PC-3 (cell line): ENCODE data around the gene ANGPT4. TPM values are rescaled to one million over a fixed set of nuclear protein-coding genes. Genes with fewer than 3 reads are reported as not detected.

Experiments
- ATAC-seq: fragments of 200-7000 bp; cut with Tn5 transposase; 2 replicates; pipeline ENCODE4 v1.9.1; 2020; ENCODE audit warnings: mild to moderate bottlenecking, moderate library complexity
- BruUV-seq: library from RNA; stranded (reverse); fragments of 400-500 nt; replicated peaks from 2 replicates; lab custom pipeline; 2021; lab: Mats Ljungman, UMichigan
- CTCF ChIA-PET: fragments of 300-600 bp; sonication (Branson Sonifier 250); formaldehyde crosslinking; loops from one replicate; lab custom pipeline; 2022; ENCODE audit warnings: antibody characterized with exemption; lab: Charles Lee
- POLR2A ChIA-PET: fragments of 300-600 bp; sonication (Branson Sonifier 250); formaldehyde crosslinking; loops from one replicate; lab custom pipeline; 2022; ENCODE audit warnings: antibody characterized with exemption; ENCODE audit not compliant: unreplicated experiment; lab: Charles Lee
- DNase-seq: peaks from one replicate; pipeline ENCODE4 v3.0.0-alpha.2; 2015
- H2AFZ ChIP-seq: fragments of 300-600 bp; sonication (generic); 2 replicates; pipeline ENCODE4 v1.6.0; 2016; ENCODE audit warnings: antibody characterized with exemption, low read length
- H3F3A ChIP-seq: fragments of 300-600 bp; sonication (generic); one replicate; pipeline ENCODE4 v1.6.0; 2017; ENCODE audit warnings: antibody characterized with exemption, low read length, control low read depth, mild to moderate bottlenecking; ENCODE audit not compliant: unreplicated experiment
- H3K27ac ChIP-seq: fragments of 300-600 bp; sonication (generic); 2 replicates; pipeline ENCODE4 v1.5.1; 2016; ENCODE audit warnings: mild to moderate bottlenecking, low read length
- H3K27me3 ChIP-seq: fragments of 300-600 bp; sonication (generic); 2 replicates; pipeline ENCODE4 v1.6.1; 2016; ENCODE audit warnings: low read length, mixed read lengths
- H3K36me3 ChIP-seq: fragments of 300-600 bp; sonication (generic); 2 replicates; pipeline ENCODE4 v1.6.1; 2016; ENCODE audit warnings: low read depth, mixed run types, low read length, mixed read lengths
- H3K4me1 ChIP-seq: fragments of 300-600 bp; sonication (generic); 2 replicates; pipeline ENCODE4 v1.5.1; 2016; ENCODE audit warnings: low read length; ENCODE audit not compliant: insufficient read depth
- H3K4me2 ChIP-seq: fragments of 300-600 bp; sonication (generic); 2 replicates; pipeline ENCODE4 v1.6.0; 2016; ENCODE audit warnings: low read length
- H3K4me3 ChIP-seq: fragments of 300-600 bp; sonication (generic); 2 replicates; pipeline ENCODE4 v1.5.1; 2016; ENCODE audit warnings: mild to moderate bottlenecking, low read length, mixed read lengths
- H3K79me2 ChIP-seq: fragments of 300-600 bp; sonication (generic); 2 replicates; pipeline ENCODE4 v1.6.1; 2017; ENCODE audit warnings: low read length, mixed read lengths
- H3K9ac ChIP-seq: fragments of 300-600 bp; sonication (generic); 2 replicates; pipeline ENCODE4 v1.6.0; 2016; ENCODE audit warnings: mild to moderate bottlenecking, low read length
- H3K9me2 ChIP-seq: fragments of 300-600 bp; sonication (generic); replicated peaks from 2 replicates; pipeline ENCODE4 v1.6.1; 2016; ENCODE audit warnings: mixed run types, low read length, mixed read lengths
- H3K9me3 ChIP-seq: fragments of 300-600 bp; sonication (generic); 2 replicates; pipeline ENCODE4 v1.6.1; 2016; ENCODE audit warnings: low read length, mixed read lengths
- H4K20me1 ChIP-seq: fragments of 300-600 bp; sonication (generic); 2 replicates; pipeline ENCODE4 v1.6.1; 2016; ENCODE audit warnings: low read length, mixed read lengths
- EZH2 ChIP-seq: fragments of 300-600 bp; sonication (generic); IDR thresholded peaks from one replicate; pipeline ENCODE4 v1.6.1; 2017; ENCODE audit warnings: antibody characterized with exemption, mild to moderate bottlenecking, low read length; ENCODE audit not compliant: unreplicated experiment
- EZH2phosphoT487 ChIP-seq: fragments of 300-600 bp; sonication (generic); IDR thresholded peaks from 2 replicates; pipeline ENCODE4 v1.6.1; 2018; ENCODE audit warnings: mild to moderate bottlenecking, antibody characterized with exemption, low read length, borderline replicate concordance
- intact Hi-C: fragments of 100-400 bp; cut with micrococcal nuclease; formaldehyde crosslinking; loops from 2 replicates; pipeline ENCODE4 v1.9.0; 2023
- total RNA-seq: library from RNA; depleted of rRNA; stranded (reverse); fragments of >200 nt; gene quantifications from 2 replicates; pipeline ENCODE4 v1.2.3, GENCODE V29; 2014
- TF ChIP-seq, protein P1 (sequence below): fragments of 300-600 bp; sonication (generic); conservative IDR thresholded peaks from 2 replicates; pipeline ENCODE4 v1.5.1; 2017; ENCODE audit warnings: antibody characterized with exemption, low read depth, mild to moderate bottlenecking, low read length

ANGPT4 gene
- total RNA-seq, 1 experiment from 2014 or later = not detected

GRCh38 chr20:921068-921467 is 4.9 kb upstream of the ANGPT4 start:
- Histone ChIP-seq H3K9ac (no peak overlapping the region), H3K27ac (no peak overlapping the region), H3K9me3 (no peaks in the 10 kb centered on the region), H2AFZ (no peak overlapping the region), H3K79me2 (no peaks in the 10 kb centered on the region), H3K27me3 (peaks cover 40% of the 10 kb centered on the region), H3K9me2 (no peaks in the 10 kb centered on the region), H3K4me2 (no peak overlapping the region), H3K4me3 (no peak overlapping the region), H3K4me1 (no peaks in the 10 kb centered on the region), H3F3A (no peaks in the 10 kb centered on the region), H4K20me1 (no peaks in the 10 kb centered on the region), H3K36me3 (no peaks in the 10 kb centered on the region)
- DNase-seq (no peak), ATAC-seq (no peak)
- no TSS peak for BruUV-seq
- intact Hi-C loops = no loop called here
- TF ChIP-seq EZH2phosphoT487 (no peak), EZH2 (no peak)
- TF ChIP-seq, protein P1, sequence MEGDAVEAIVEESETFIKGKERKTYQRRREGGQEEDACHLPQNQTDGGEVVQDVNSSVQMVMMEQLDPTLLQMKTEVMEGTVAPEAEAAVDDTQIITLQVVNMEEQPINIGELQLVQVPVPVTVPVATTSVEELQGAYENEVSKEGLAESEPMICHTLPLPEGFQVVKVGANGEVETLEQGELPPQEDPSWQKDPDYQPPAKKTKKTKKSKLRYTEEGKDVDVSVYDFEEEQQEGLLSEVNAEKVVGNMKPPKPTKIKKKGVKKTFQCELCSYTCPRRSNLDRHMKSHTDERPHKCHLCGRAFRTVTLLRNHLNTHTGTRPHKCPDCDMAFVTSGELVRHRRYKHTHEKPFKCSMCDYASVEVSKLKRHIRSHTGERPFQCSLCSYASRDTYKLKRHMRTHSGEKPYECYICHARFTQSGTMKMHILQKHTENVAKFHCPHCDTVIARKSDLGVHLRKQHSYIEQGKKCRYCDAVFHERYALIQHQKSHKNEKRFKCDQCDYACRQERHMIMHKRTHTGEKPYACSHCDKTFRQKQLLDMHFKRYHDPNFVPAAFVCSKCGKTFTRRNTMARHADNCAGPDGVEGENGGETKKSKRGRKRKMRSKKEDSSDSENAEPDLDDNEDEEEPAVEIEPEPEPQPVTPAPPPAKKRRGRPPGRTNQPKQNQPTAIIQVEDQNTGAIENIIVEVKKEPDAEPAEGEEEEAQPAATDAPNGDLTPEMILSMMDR = no peak
- POLR2A ChIA-PET = no interaction called here
- CTCF ChIA-PET = no interaction called here

GRCh38 chr20:920311-920710 is 4.2 kb upstream of the ANGPT4 start:
- Histone ChIP-seq H3K27ac (no peak overlapping the region), H3K27me3 (peaks cover 40% of the 10 kb centered on the region), H3F3A (no peaks in the 10 kb centered on the region), H3K4me1 (no peaks in the 10 kb centered on the region), H3K9me2 (no peaks in the 10 kb centered on the region), H2AFZ (no peak overlapping the region), H3K9ac (no peak overlapping the region), H3K4me3 (no peak overlapping the region), H3K4me2 (no peak overlapping the region), H3K9me3 (no peaks in the 10 kb centered on the region), H3K79me2 (no peaks in the 10 kb centered on the region), H4K20me1 (no peaks in the 10 kb centered on the region), H3K36me3 (no peaks in the 10 kb centered on the region)
- CTCF ChIA-PET = no interaction called here
- ATAC-seq = no peak
- POLR2A ChIA-PET = no interaction called here
- TF ChIP-seq, protein P1 = no peak
- TF ChIP-seq EZH2phosphoT487 (no peak), EZH2 (no peak)
- BruUV-seq = no TSS peak
- no peak for DNase-seq
- intact Hi-C loops = no loop called here

GRCh38 chr20:919491-919916 is 3.4 kb upstream of the ANGPT4 start:
- H3K4me3 ChIP-seq = no peak overlapping the region
- ATAC-seq = no peak
- no peak for DNase-seq
- no peaks in the 10 kb centered on the region for H3F3A ChIP-seq
- H3K4me1 ChIP-seq = no peaks in the 10 kb centered on the region
- no peak overlapping the region for H3K27ac ChIP-seq
- POLR2A ChIA-PET = no interaction called here
- no peaks in the 10 kb centered on the region for H3K9me3 ChIP-seq
- no peak overlapping the region for H3K9ac ChIP-seq
- H3K9me2 ChIP-seq = no peaks in the 10 kb centered on the region
- H2AFZ ChIP-seq = no peak overlapping the region
- no peak overlapping the region for H3K4me2 ChIP-seq
- no peaks in the 10 kb centered on the region for H4K20me1 ChIP-seq
- intact Hi-C loops = no loop called here
- TF ChIP-seq, protein P1 = no peak
- TF ChIP-seq EZH2 = no peak
- no peak for TF ChIP-seq EZH2phosphoT487
- BruUV-seq = no TSS peak
- H3K27me3 ChIP-seq = peaks cover 40% of the 10 kb centered on the region
- CTCF ChIA-PET = no interaction called here
- no peaks in the 10 kb centered on the region for H3K36me3 ChIP-seq
- no peaks in the 10 kb centered on the region for H3K79me2 ChIP-seq
